Fibroblast of pulmonary artery (primary cell): Measurements from ENCODE around the gene GOLGA6L7.
"Not testable (repeated sequence)": the region's sequence is repeated elsewhere in the genome, so short reads cannot be mapped to it uniquely, and the experiment has no call there.

ENCODE experiments used
- DNase-seq: peaks from one replicate; pipeline ENCODE4 v3.0.0-alpha.2; 2010; ENCODE audit warnings: low read depth
- H3K4me3 ChIP-seq: replicated peaks from 2 replicates; pipeline ENCODE4 v1.5.1; 2011; ENCODE audit warnings: low read depth, mild to moderate bottlenecking, control low read depth, low read length, moderate library complexity

The GOLGA6L7 gene

GRCh38 chr15:28844147-28844546 is 4.3 kb downstream of the GOLGA6L7 start:
- not testable (repeated sequence) for DNase-seq, H3K4me3 ChIP-seq

- DNase-seq, result not testable (repeated sequence)
Measured at GRCh38 chr15:28843520-28843919, 4.9 kb downstream of the GOLGA6L7 start.

GRCh38 chr15:28842210-28842609 is 6.2 kb downstream of the GOLGA6L7 start:
- not testable (repeated sequence) for DNase-seq, H3K4me3 ChIP-seq

More at GRCh38 chr15:28843520-28843919, 4.9 kb downstream of the GOLGA6L7 start:
- not testable (repeated sequence) for H3K4me3 ChIP-seq

- not testable (repeated sequence) for DNase-seq, H3K4me3 ChIP-seq
Measured at GRCh38 chr15:28840285-28840684, 8.2 kb downstream of the GOLGA6L7 start.

GRCh38 chr15:28834957-28835585 is 13.4 kb downstream of the GOLGA6L7 start:
- not testable (repeated sequence) for H3K4me3 ChIP-seq, DNase-seq

GRCh38 chr15:28831897-28832587 is 16.4 kb downstream of the GOLGA6L7 start:
- peak; percentile 69 for DNase-seq
- H3K4me3 ChIP-seq, result peak overlapping the region; percentile 44

GRCh38 chr15:28821420-28821819 is 27.0 kb downstream of the GOLGA6L7 start:
- not testable (repeated sequence) for DNase-seq, H3K4me3 ChIP-seq

- DNase-seq, result peak; percentile 1
- not testable (repeated sequence) for H3K4me3 ChIP-seq
Measured at GRCh38 chr15:28819930-28820295, 28.5 kb downstream of the GOLGA6L7 start.

- peak; percentile 46 for DNase-seq
Measured at GRCh38 chr15:28819019-28819929, 29.2 kb downstream of the GOLGA6L7 start.

GRCh38 chr15:28818168-28818567 is 30.3 kb downstream of the GOLGA6L7 start:
- not testable (repeated sequence) for H3K4me3 ChIP-seq, DNase-seq

More at GRCh38 chr15:28819019-28819929, 29.2 kb downstream of the GOLGA6L7 start:
- not testable (repeated sequence) for H3K4me3 ChIP-seq

GRCh38 chr15:28814059-28814458 is 34.4 kb downstream of the GOLGA6L7 start:
- not testable (repeated sequence) for H3K4me3 ChIP-seq, DNase-seq

- not testable (repeated sequence) for H3K4me3 ChIP-seq, DNase-seq
Measured at GRCh38 chr15:28813392-28813791, 35.1 kb downstream of the GOLGA6L7 start.

GRCh38 chr15:28811852-28812550 is 36.4 kb downstream of the GOLGA6L7 start:
- not testable (repeated sequence) for DNase-seq, H3K4me3 ChIP-seq

- DNase-seq, H3K4me3 ChIP-seq: not testable (repeated sequence)
Measured at GRCh38 chr15:28810444-28810843, 38.0 kb downstream of the GOLGA6L7 start.

- H3K4me3 ChIP-seq, DNase-seq: not testable (repeated sequence)
Measured at GRCh38 chr15:28808136-28808535, 40.3 kb downstream of the GOLGA6L7 start.

GRCh38 chr15:28800366-28800765 is 48.1 kb downstream of the GOLGA6L7 start:
- not testable (repeated sequence) for H3K4me3 ChIP-seq, DNase-seq

GRCh38 chr15:28798234-28798633 is 50.2 kb downstream of the GOLGA6L7 start:
- not testable (repeated sequence) for DNase-seq, H3K4me3 ChIP-seq
